Measurements from ENCODE around the gene PPP2R5A.
A peak's percentile ranks its signal among the peaks of the same experiment; 100 is the strongest.
"Not testable (repeated sequence)": the region's sequence is repeated elsewhere in the genome, so short reads cannot be mapped to it uniquely, and the experiment has no call there.

Gene PPP2R5A

GRCh38 chr1:212269306-212269705 is 15.9 kb upstream of the PPP2R5A start:
- no peak for DNase-seq

GRCh38 chr1:212270564-212270963 is 14.6 kb upstream of the PPP2R5A start:
- DNase-seq: no peak

- no peak for DNase-seq
These were observed 14.0 kb upstream of the PPP2R5A start for GRCh38 chr1:212271234-212271633.

- no peak for DNase-seq
These were observed 13.3 kb upstream of the PPP2R5A start for GRCh38 chr1:212271823-212272485.

GRCh38 chr1:212281590-212281989 is 3.6 kb upstream of the PPP2R5A start:
- no peak for DNase-seq

- DNase-seq: no peak
These were observed 1.5 kb upstream of the PPP2R5A start for GRCh38 chr1:212283741-212284140.

GRCh38 chr1:212284332-212284743 is 872 bp upstream of the PPP2R5A start:
- DNase-seq: no peak

- peak; percentile 77 for DNase-seq
These were observed 710 bp downstream of the PPP2R5A start for GRCh38 chr1:212285685-212286555.

- DNase-seq: no peak
These were observed 1.4 kb downstream of the PPP2R5A start for GRCh38 chr1:212286556-212287131.

GRCh38 chr1:212287261-212287895 is 2.2 kb downstream of the PPP2R5A start:
- no peak for DNase-seq

GRCh38 chr1:212287995-212288394 is 2.8 kb downstream of the PPP2R5A start:
- DNase-seq: not testable (repeated sequence)

- DNase-seq: no peak
These were observed 3.4 kb downstream of the PPP2R5A start for GRCh38 chr1:212288615-212289014.

- DNase-seq: no peak
These were observed 4.3 kb downstream of the PPP2R5A start for GRCh38 chr1:212289262-212290077.

- no peak for DNase-seq
These were observed 5.4 kb downstream of the PPP2R5A start for GRCh38 chr1:212290608-212291007.

GRCh38 chr1:212291505-212292134 is 6.4 kb downstream of the PPP2R5A start:
- no peak for DNase-seq

- DNase-seq: no peak
These were observed 7.3 kb downstream of the PPP2R5A start for GRCh38 chr1:212292250-212293105.

- no peak for DNase-seq
These were observed 8.4 kb downstream of the PPP2R5A start for GRCh38 chr1:212293579-212293978.

GRCh38 chr1:212294983-212295382 is 9.8 kb downstream of the PPP2R5A start:
- no peak for DNase-seq

GRCh38 chr1:212295579-212295978 is 10.4 kb downstream of the PPP2R5A start:
- no peak for DNase-seq

GRCh38 chr1:212297338-212297737 is 12.1 kb downstream of the PPP2R5A start:
- no peak for DNase-seq

GRCh38 chr1:212301580-212301979 is 16.4 kb downstream of the PPP2R5A start:
- DNase-seq: no peak
